Measurements from ENCODE around the gene RSBN1L. TPM values are rescaled to one million over a fixed set of nuclear protein-coding genes. Genes with fewer than 3 reads are reported as not detected.

Gene RSBN1L
- total and polyA plus RNA-seq, 2 donors (not counting 3 experiments of a cell fraction or from before 2014, with no cell fraction given): 3.0 to 13.1 TPM

GRCh38 chr7:77729574-77730348, 33.5 kb downstream of the RSBN1L start:
- dilution Hi-C loops (cut with MboI; ENCODE audit: extremely low pct_ligation_motif_present, low sequenced_read_pairs): no loop called here
- no peak for TF ChIP-seq MYC (IDR thresholded peaks at IDR 0.05; ENCODE audit: low read depth, low read length)
- no peak for TF ChIP-seq JUN (IDR thresholded peaks at IDR 0.05; ENCODE audit: borderline replicate concordance, insufficient read depth, insufficient read length, low read depth)
- TF ChIP-seq GATA2 (IDR thresholded peaks at IDR 0.05; ENCODE audit: insufficient read depth, insufficient read length, low read depth, low read length): no peak
- no peak for TF ChIP-seq EZH2 (IDR thresholded peaks at IDR 0.05; ENCODE audit: borderline replicate concordance, low read depth, low read length, severe bottlenecking)
- no peak for TF ChIP-seq FOS (IDR thresholded peaks at IDR 0.05; ENCODE audit: borderline replicate concordance, insufficient read depth, low read length)
- TF ChIP-seq POLR2AphosphoS5 (IDR thresholded peaks at IDR 0.05; ENCODE audit: insufficient read depth, low read depth, low read length): no peak
- no peak for TF ChIP-seq MAX (IDR thresholded peaks at IDR 0.05; ENCODE audit: insufficient read depth, insufficient read length)
- no peak for TF ChIP-seq POLR2A (IDR thresholded peaks at IDR 0.05; ENCODE audit: low read depth, low read length)
- TF ChIP-seq CTCF (IDR thresholded peaks at IDR 0.05; ENCODE audit: extremely low read depth in 1 of 2, insufficient read depth in 1 of 2, low read depth in 1 of 2, low read length in 2 of 2): no peak
- intact Hi-C loops (cut with micrococcal nuclease): no loop called here
- Histone ChIP-seq H4K20me1 (replicated peaks; ENCODE audit: control insufficient read depth, extremely low read depth, insufficient read depth, low read length) (no peaks in the 10 kb centered on the region), H3K27ac (ENCODE audit: insufficient read depth, low read depth, low read length) (no peak overlapping the region), H3K9me1 (replicated peaks; ENCODE audit: control insufficient read depth, extremely low read depth, insufficient read depth, low read length) (no peaks in the 10 kb centered on the region), H3K4me1 (ENCODE audit: control insufficient read depth, extremely low read depth, insufficient read depth, low read length) (peaks cover 17% of the 10 kb centered on the region), H3K9me3 (replicated peaks; ENCODE audit: control insufficient read depth, insufficient read depth, low read length) (no peaks in the 10 kb centered on the region), H3K9ac (replicated peaks; ENCODE audit: extremely low read depth, insufficient read depth, low read length) (no peak overlapping the region), H3K79me2 (ENCODE audit: control insufficient read depth, insufficient read depth, low read length) (peaks cover 60% of the 10 kb centered on the region), H3K4me2 (ENCODE audit: insufficient read depth, low read length) (no peak overlapping the region), H3K27me3 (ENCODE audit: control insufficient read depth in 2 of 2, insufficient read depth in 2 of 2, low read length in 2 of 2) (no peaks in the 10 kb centered on the region), H2AFZ (ENCODE audit: low read depth, low read length) (no peak overlapping the region), H3K4me3 (replicated peaks in 1 of 3; ENCODE audit: insufficient read depth in 1 of 3, low read depth in 1 of 3, low read length in 3 of 3) (no peak overlapping the region), H3K36me3 (ENCODE audit: control insufficient read depth in 2 of 2, extremely low read depth in 1 of 2, insufficient read depth in 2 of 2, low read length in 2 of 2) (no peaks in the 10 kb centered on the region)
- DNase-seq (ENCODE audit: low read depth, low spot score) (no peak), FAIRE-seq (no peak)
- ChIA-PET POLR2A (no interaction called here), CTCF (interaction anchor here (1.8 to 2.0 kb wide), 2 partner anchors 32 to 78 kb away, joined by 5 to 6 read pairs; no protein-coding TSS in a partner anchor)
- BruUV-seq (replicated peaks): no TSS peak
